GM18951 (cell line): ENCODE results near the gene KIF21B.
"Not testable (repeated sequence)": the region's sequence is repeated elsewhere in the genome, so short reads cannot be mapped to it uniquely, and the experiment has no call there.

Experiments
- POLR2A ChIP-seq: IDR thresholded peaks from 4 replicates; pipeline ENCODE4 v1.6.1; 2011; ENCODE audit warnings: mild to moderate bottlenecking; ENCODE audit not compliant: insufficient read length, insufficient read depth; ENCODE audit errors: extremely low read depth
- in situ Hi-C: fragments of 300-500 bp; cut with MboI; formaldehyde crosslinking; loops from one replicate; pipeline ENCODE4 v1.12.0; 2022; ENCODE audit warnings: low sequenced_read_pairs, mixed read lengths, inconsistent platforms; ENCODE audit not compliant: unreplicated experiment

The KIF21B gene

GRCh38 chr1:200965111-200965805 is 58.3 kb downstream of the KIF21B start:
- in situ Hi-C loops, result no loop called here
- TF ChIP-seq POLR2A, result no peak

GRCh38 chr1:200963888-200964287 is 59.6 kb downstream of the KIF21B start:
- in situ Hi-C loops, result not testable (repeated sequence)

GRCh38 chr1:200963076-200963475 is 60.4 kb downstream of the KIF21B start:
- in situ Hi-C loops, result no loop called here
- no peak for TF ChIP-seq POLR2A

GRCh38 chr1:200962631-200963030 is 60.9 kb downstream of the KIF21B start:
- no peak for TF ChIP-seq POLR2A
- in situ Hi-C loops, result no loop called here

- in situ Hi-C loops, result not testable (repeated sequence)
Observed at GRCh38 chr1:200962151-200962550, 61.4 kb downstream of the KIF21B start.

GRCh38 chr1:200960948-200961340 is 62.6 kb downstream of the KIF21B start:
- in situ Hi-C loops, result no loop called here
- no peak for TF ChIP-seq POLR2A

- in situ Hi-C loops, result no loop called here
- TF ChIP-seq POLR2A, result no peak
Observed at GRCh38 chr1:200960236-200960947, 63.1 kb downstream of the KIF21B start.

GRCh38 chr1:200959411-200959921 is 64.0 kb downstream of the KIF21B start:
- in situ Hi-C loops, result no loop called here
- no peak for TF ChIP-seq POLR2A

GRCh38 chr1:200958597-200958996 is 64.9 kb downstream of the KIF21B start:
- no peak for TF ChIP-seq POLR2A
- in situ Hi-C loops, result no loop called here

GRCh38 chr1:200954434-200954833 is 69.1 kb downstream of the KIF21B start:
- no peak for TF ChIP-seq POLR2A
- in situ Hi-C loops, result no loop called here

GRCh38 chr1:200951016-200951415 is 72.5 kb downstream of the KIF21B start:
- TF ChIP-seq POLR2A, result no peak
- in situ Hi-C loops, result no loop called here

- in situ Hi-C loops, result no loop called here
Observed at GRCh38 chr1:200949626-200950025, 73.9 kb downstream of the KIF21B start.

GRCh38 chr1:200947059-200947566 is 76.4 kb downstream of the KIF21B start:
- TF ChIP-seq POLR2A, result no peak
- in situ Hi-C loops, result no loop called here

More at GRCh38 chr1:200949626-200950025, 73.9 kb downstream of the KIF21B start:
- TF ChIP-seq POLR2A, result no peak

GRCh38 chr1:200945111-200945510 is 78.4 kb downstream of the KIF21B start:
- in situ Hi-C loops, result no loop called here
- no peak for TF ChIP-seq POLR2A
